SK-N-SH (cell line): Measurements from ENCODE around the gene CLPTM1L. TPM values are rescaled to one million over a fixed set of nuclear protein-coding genes. Genes with fewer than 3 reads are reported as not detected.

Experiments
- CTCF ChIA-PET: fragments of 300-600, 350-600 bp; formaldehyde crosslinking; extraction: SDS; loops from one replicate; lab custom pipeline; 2021; lab: Yijun Ruan, JAX
- POLR2A ChIA-PET: fragments of 350-600 bp; sonication (Branson Sonifier 250); formaldehyde crosslinking; extraction: SDS; loops from one replicate; lab custom pipeline; 2020; ENCODE audit warnings: antibody characterized with exemption, inconsistent platforms; lab: Yijun Ruan, JAX
- DNase-seq: peaks from one replicate; pipeline ENCODE4 v3.0.0; 2012
- H2AFZ ChIP-seq: fragments of 200-600 bp; sonication (generic); 2 replicates; pipeline ENCODE4 v1.8.1; 2016; ENCODE audit warnings: antibody characterized with exemption, mild to moderate bottlenecking, low read depth
- H3F3A ChIP-seq: fragments of 200-600 bp; sonication (generic); replicated peaks from 2 replicates; pipeline ENCODE3; 2016; ENCODE audit warnings: antibody characterized with exemption, mild to moderate bottlenecking; ENCODE audit not compliant: insufficient read depth
- H3K27ac ChIP-seq, 2 experiments: fragments of 200-500 bp in 1 of 2; fragments of 200-600 bp in 1 of 2; sonication (Bioruptor generic) in 1 of 2; sonication (generic), shearing (Covaris generic) in 1 of 2; 2 replicates each; pipeline versions ENCODE4 v1.5.1 to v1.6.1; 2014 to 2016; ENCODE audit warnings: low read depth in 2 of 2, inconsistent platforms in 1 of 2, low read length in 1 of 2, mild to moderate bottlenecking in 1 of 2, mixed read lengths in 1 of 2
- H3K27me3 ChIP-seq: fragments of 200-600 bp; sonication (generic), shearing (Covaris generic); 2 replicates; pipeline ENCODE4 v1.6.1; 2016; ENCODE audit warnings: mixed run types; ENCODE audit not compliant: insufficient read depth
- H3K36me3 ChIP-seq, 2 experiments: fragments of 200-500 bp in 1 of 2; fragments of 200-600 bp in 1 of 2; sonication (Bioruptor generic) in 1 of 2; sonication (generic) in 1 of 2; replicated peaks in 1 of 2; 2 replicates each; pipeline versions ENCODE3 to v1.5.1; 2014 to 2016; ENCODE audit warnings: low read length in 1 of 2, mild to moderate bottlenecking in 1 of 2; ENCODE audit not compliant: insufficient read depth in 2 of 2, control insufficient read depth in 1 of 2
- H3K4me1 ChIP-seq, 2 experiments: fragments of 200-500 bp in 1 of 2; fragments of 200-600 bp in 1 of 2; sonication (Bioruptor generic) in 1 of 2; sonication (generic), shearing (Covaris generic) in 1 of 2; 2 replicates each; pipeline versions ENCODE4 v1.5.1 to v1.6.1; 2014 to 2016; ENCODE audit warnings: low read depth in 1 of 2, low read length in 1 of 2, mixed run types in 1 of 2; ENCODE audit not compliant: insufficient read depth in 2 of 2, control insufficient read depth in 1 of 2
- H3K4me2 ChIP-seq: fragments of 200-600 bp; sonication (generic), shearing (Covaris generic); 2 replicates; pipeline ENCODE4 v1.6.1; 2017; ENCODE audit warnings: mixed run types
- H3K4me3 ChIP-seq, 2 experiments: fragments of 200-500 bp in 1 of 2; fragments of 200-600 bp in 1 of 2; sonication (Bioruptor generic) in 1 of 2; sonication (generic), shearing (Covaris generic) in 1 of 2; 2 replicates each; pipeline versions ENCODE4 v1.5.1 to v1.8.1; 2014 to 2016; ENCODE audit warnings: low read depth in 2 of 2, inconsistent platforms in 1 of 2, low read length in 1 of 2, mild to moderate bottlenecking in 1 of 2, mixed read lengths in 1 of 2, moderate library complexity in 1 of 2
- H3K79me2 ChIP-seq: fragments of 200-600 bp; sonication (generic); 2 replicates; pipeline ENCODE4 v1.8.1; 2017; ENCODE audit warnings: mild to moderate bottlenecking; ENCODE audit not compliant: insufficient read depth
- H3K9ac ChIP-seq: fragments of 200-600 bp; sonication (generic); 2 replicates; pipeline ENCODE4 v1.6.1; 2017; ENCODE audit warnings: mixed run types
- H3K9me2 ChIP-seq: fragments of 200-600 bp; sonication (generic); 2 replicates; pipeline ENCODE4 v1.6.1; 2017; ENCODE audit warnings: mixed run types
- H3K9me3 ChIP-seq: fragments of 200-600 bp; sonication (generic); 2 replicates; pipeline ENCODE4 v1.6.1; 2017; ENCODE audit warnings: mixed run types, mild to moderate bottlenecking, moderate library complexity
- H4K20me1 ChIP-seq: fragments of 200-600 bp; sonication (generic); 2 replicates; pipeline ENCODE4 v1.6.1; 2017; ENCODE audit warnings: mild to moderate bottlenecking, mixed run types; ENCODE audit not compliant: insufficient read depth
- CHD2 ChIP-seq: fragments of 150-350 bp; IDR thresholded peaks from 2 replicates; pipeline ENCODE4 v1.6.1; 2018; ENCODE audit warnings: low read length; ENCODE audit not compliant: partially characterized antibody
- EP300 ChIP-seq, 2 experiments: IDR thresholded peaks; 2 replicates each; pipeline versions ENCODE4 v1.4.0 to v1.6.1; 2012; ENCODE audit warnings: borderline replicate concordance in 1 of 2, low read depth in 1 of 2, low read length in 1 of 2
- EZH2phosphoT487 ChIP-seq: fragments of 200-600 bp; sonication (generic); IDR thresholded peaks from 2 replicates; pipeline ENCODE4 v1.6.1; 2017; ENCODE audit warnings: low read depth, mixed run types, mild to moderate bottlenecking, antibody characterized with exemption, moderate library complexity, borderline replicate concordance
- FOXJ3 ChIP-seq: sonication (generic); formaldehyde crosslinking; IDR thresholded peaks from 2 replicates; pipeline ENCODE4 v1.5.1; 2020; ENCODE audit warnings: mild to moderate bottlenecking, missing genetic modification reagents
- FOXM1 ChIP-seq: IDR thresholded peaks from 2 replicates; pipeline ENCODE4 v1.4.0; 2012; ENCODE audit warnings: low read depth, mild to moderate bottlenecking
- GABPA ChIP-seq: IDR thresholded peaks from 2 replicates; pipeline ENCODE4 v1.4.0; 2012; ENCODE audit warnings: low read depth, mild to moderate bottlenecking
- JUND ChIP-seq: IDR thresholded peaks from 2 replicates; pipeline ENCODE4 v1.4.0; 2012
- MEF2A ChIP-seq: IDR thresholded peaks from 2 replicates; pipeline ENCODE4 v1.4.0; 2012; ENCODE audit warnings: low read depth, borderline replicate concordance
- MXI1 ChIP-seq: IDR thresholded peaks from 2 replicates; pipeline ENCODE4 v1.6.1; 2012; ENCODE audit warnings: mild to moderate bottlenecking, low read depth, low read length, improper control_type of control experiment
- NFIC ChIP-seq: IDR thresholded peaks from 2 replicates; pipeline ENCODE4 v1.4.0; 2012; ENCODE audit warnings: borderline replicate concordance
- NRF1 ChIP-seq: IDR thresholded peaks from 2 replicates; pipeline ENCODE4 v1.6.1; 2012; ENCODE audit warnings: low read depth, mild to moderate bottlenecking, low read length
- POLR2AphosphoS5 ChIP-seq: IDR thresholded peaks from 2 replicates; pipeline ENCODE4 v1.6.1; 2012; ENCODE audit warnings: low read depth, low read length
- RAD21 ChIP-seq: IDR thresholded peaks from 2 replicates; pipeline ENCODE4 v1.6.1; 2012; ENCODE audit warnings: mild to moderate bottlenecking, low read length
- RCOR1 ChIP-seq: fragments of 150-350 bp; IDR thresholded peaks from 2 replicates; pipeline ENCODE4 v1.6.1; 2017; ENCODE audit warnings: antibody characterized with exemption, low read length
- RFX5 ChIP-seq: IDR thresholded peaks from 2 replicates; pipeline ENCODE4 v1.6.1; 2012; ENCODE audit warnings: mild to moderate bottlenecking, improper control_type of control experiment, low read length
- RXRA ChIP-seq: IDR thresholded peaks from 2 replicates; pipeline ENCODE4 v1.4.0; 2012; ENCODE audit warnings: low read depth, mild to moderate bottlenecking, borderline replicate concordance
- SMC3 ChIP-seq: IDR thresholded peaks from 2 replicates; pipeline ENCODE4 v1.6.1; 2012; ENCODE audit warnings: low read depth, low read length, improper control_type of control experiment
- TCF12 ChIP-seq: IDR thresholded peaks from 2 replicates; pipeline ENCODE4 v1.4.0; 2012
- TEAD4 ChIP-seq: IDR thresholded peaks from 2 replicates; pipeline ENCODE4 v1.4.0; 2012; ENCODE audit warnings: mild to moderate bottlenecking, borderline replicate concordance; ENCODE audit not compliant: insufficient read depth
- YY1 ChIP-seq: IDR thresholded peaks from 2 replicates; pipeline ENCODE4 v1.4.0; 2012; ENCODE audit warnings: low read depth, mild to moderate bottlenecking
- WGBS: methylation state at CpG from one replicate; pipeline ENCODE4 v1.1.6; 2017; ENCODE audit warnings: low lambda C conversion rate; 5-methylcytosine and 5-hydroxymethylcytosine counted together
- polyA plus RNA-seq, 3 experiments: library from polyadenylated mRNA; depleted of rRNA; stranded (reverse); fragments of >200 nt; gene quantifications; 2 replicates each; pipeline ENCODE4 v1.2.3, GENCODE V29; 2012
- TF ChIP-seq, protein P1 (sequence below): fragments of 150-350 bp; IDR thresholded peaks from 2 replicates; pipeline ENCODE4 v1.6.1; 2017; ENCODE audit warnings: antibody characterized with exemption, low read length, low read depth, borderline replicate concordance
- TF ChIP-seq, protein P2 (sequence below): IDR thresholded peaks from 2 replicates; pipeline ENCODE4 v1.4.0; 2012; ENCODE audit warnings: low read depth

Gene CLPTM1L
- polyA plus RNA-seq, 1 of the 3 experiments (the other 2 are of a cell fraction), result 202 TPM

DNA sequence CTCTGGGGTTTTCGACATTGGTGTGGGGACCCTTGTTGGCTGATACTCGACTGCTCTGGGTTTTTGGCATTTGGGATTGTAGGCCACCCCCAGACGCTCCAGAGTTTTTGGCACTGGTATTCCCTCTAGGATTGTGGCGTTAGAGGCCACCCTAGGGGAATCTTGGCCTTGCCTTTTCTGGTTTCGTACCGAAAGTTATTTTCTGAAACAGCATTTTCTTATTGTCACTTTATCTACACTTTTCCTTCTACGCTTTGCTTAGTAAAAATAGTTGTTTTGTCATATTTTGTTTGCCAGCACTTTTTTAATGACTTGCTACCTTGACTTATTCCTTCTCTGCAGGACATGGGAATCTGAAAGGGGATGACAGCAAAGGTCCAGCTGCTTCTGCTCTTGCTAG, 25.1 kb upstream of the CLPTM1L start:
- WGBS, result 41% methylated on average over 6 of the region's 7 CpGs
- TF ChIP-seq NRF1, result no peak
- no peak for TF ChIP-seq NFIC
- TF ChIP-seq MXI1, result no peak
- TF ChIP-seq, protein P1, sequence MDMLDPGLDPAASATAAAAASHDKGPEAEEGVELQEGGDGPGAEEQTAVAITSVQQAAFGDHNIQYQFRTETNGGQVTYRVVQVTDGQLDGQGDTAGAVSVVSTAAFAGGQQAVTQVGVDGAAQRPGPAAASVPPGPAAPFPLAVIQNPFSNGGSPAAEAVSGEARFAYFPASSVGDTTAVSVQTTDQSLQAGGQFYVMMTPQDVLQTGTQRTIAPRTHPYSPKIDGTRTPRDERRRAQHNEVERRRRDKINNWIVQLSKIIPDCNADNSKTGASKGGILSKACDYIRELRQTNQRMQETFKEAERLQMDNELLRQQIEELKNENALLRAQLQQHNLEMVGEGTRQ, result no peak
- TF ChIP-seq EP300 (IDR thresholded peaks at IDR 0.05; ENCODE audit: borderline replicate concordance in 1 of 2, low read depth in 1 of 2, low read length in 1 of 2), result no peak
- TF ChIP-seq MEF2A, result no peak
- TF ChIP-seq POLR2AphosphoS5, result no peak
- TF ChIP-seq GABPA, result no peak
- no peak for TF ChIP-seq RFX5
- TF ChIP-seq, protein P2, sequence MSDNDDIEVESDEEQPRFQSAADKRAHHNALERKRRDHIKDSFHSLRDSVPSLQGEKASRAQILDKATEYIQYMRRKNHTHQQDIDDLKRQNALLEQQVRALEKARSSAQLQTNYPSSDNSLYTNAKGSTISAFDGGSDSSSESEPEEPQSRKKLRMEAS, result no peak
- TF ChIP-seq TCF12, result no peak
- TF ChIP-seq CHD2, result no peak
- no peak for TF ChIP-seq TEAD4
- no peak for TF ChIP-seq FOXJ3 (CRISPR knock-in tag)
- no peak for TF ChIP-seq RAD21
- no peak for TF ChIP-seq RCOR1
- no peak for TF ChIP-seq YY1
- TF ChIP-seq JUND, result no peak
- no peak for TF ChIP-seq EZH2phosphoT487
- TF ChIP-seq, all 33 proteins: peak for 0
- no peak overlapping the region for H3K4me3 ChIP-seq
- H3K27ac ChIP-seq, result no peak overlapping the region
- H3K36me3 ChIP-seq, result no peaks in the 10 kb centered on the region
- H3K4me1 ChIP-seq, result no peaks in the 10 kb centered on the region
- H3K9ac ChIP-seq, result no peak overlapping the region
- H4K20me1 ChIP-seq, result no peaks in the 10 kb centered on the region
- no peak for DNase-seq
- H3F3A ChIP-seq, result no peaks in the 10 kb centered on the region
- H3K9me2 ChIP-seq, result no peaks in the 10 kb centered on the region
- peaks cover 67% of the 10 kb centered on the region for H3K27me3 ChIP-seq
- no peak overlapping the region for H3K4me2 ChIP-seq
- ChIA-PET POLR2A (no interaction called here), CTCF (no interaction called here)
- no peak overlapping the region for H2AFZ ChIP-seq
- no peaks in the 10 kb centered on the region for H3K9me3 ChIP-seq
- no peaks in the 10 kb centered on the region for H3K79me2 ChIP-seq

DNA sequence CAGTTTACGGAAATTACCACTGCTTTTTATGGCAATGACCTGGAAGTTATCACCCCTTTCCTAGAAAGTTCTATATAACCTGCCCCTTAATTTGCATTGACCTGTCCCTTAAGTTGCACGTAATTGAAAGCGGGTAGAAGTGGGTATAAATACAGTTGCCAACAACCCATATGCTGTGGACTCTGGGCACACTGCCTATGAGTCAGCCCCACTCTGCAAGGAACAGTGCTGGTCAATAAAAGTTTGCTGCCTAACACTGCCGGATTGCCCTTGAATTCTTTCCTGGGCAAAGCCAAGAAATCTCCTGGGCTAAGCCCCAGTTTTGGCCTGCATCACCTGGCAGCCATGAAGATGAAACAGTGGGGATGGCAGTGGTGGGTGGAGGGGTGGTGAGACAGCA, 23.9 kb upstream of the CLPTM1L start:
- H3K4me1 ChIP-seq, result no peaks in the 10 kb centered on the region
- no peaks in the 10 kb centered on the region for H3K9me2 ChIP-seq
- CTCF ChIA-PET, result interaction anchor here (1.3 kb wide), 1 partner anchor 276 kb away, joined by 3 read pairs; no protein-coding TSS in a partner anchor
- no peak for TF ChIP-seq FOXM1
- no peak for TF ChIP-seq RCOR1
- no peak for TF ChIP-seq RXRA
- TF ChIP-seq CHD2, result no peak
- no peak for TF ChIP-seq EZH2phosphoT487
- TF ChIP-seq FOXJ3 (CRISPR knock-in tag), result no peak
- TF ChIP-seq RAD21, result no peak
- TF ChIP-seq SMC3, result no peak
- TF ChIP-seq, all 33 proteins: peak for 0
- Histone ChIP-seq H3K27ac (no peak overlapping the region), H3K27me3 (peaks cover 77% of the 10 kb centered on the region), H3F3A (no peaks in the 10 kb centered on the region), H3K4me2 (no peak overlapping the region), H3K79me2 (no peaks in the 10 kb centered on the region), H3K9me3 (no peaks in the 10 kb centered on the region), H2AFZ (no peak overlapping the region), H3K36me3 (no peaks in the 10 kb centered on the region), H3K9ac (no peak overlapping the region), H3K4me3 (no peak overlapping the region), H4K20me1 (no peaks in the 10 kb centered on the region)
- DNase-seq, result no peak
- WGBS, result 25% methylated on average over 3 of the region's 4 CpGs
- POLR2A ChIA-PET, result no interaction called here
